Neuronal stem cell (in vitro differentiated cells): ENCODE measurements around the gene KLHL28.

Experiments
- DNase-seq: peaks from one replicate; pipeline ENCODE4 v3.0.0-alpha.2; 2013; ENCODE audit warnings: low spot score
- H2AFZ ChIP-seq: one replicate; pipeline ENCODE4 v1.6.1; 2013; ENCODE audit warnings: mild to moderate bottlenecking, low read length, inconsistent platforms
- H2AK5ac ChIP-seq: 2 replicates; pipeline ENCODE4 v1.6.1; 2013; ENCODE audit warnings: low read depth, mild to moderate bottlenecking, inconsistent platforms, low read length, moderate library complexity, mixed read lengths
- H2BK120ac ChIP-seq: 2 replicates; pipeline ENCODE4 v1.6.1; 2013; ENCODE audit warnings: low read depth, mild to moderate bottlenecking, inconsistent platforms, low read length, moderate library complexity, mixed read lengths
- H2BK12ac ChIP-seq: one replicate; pipeline ENCODE4 v1.6.1; 2013; ENCODE audit warnings: low read length, inconsistent platforms
- H2BK15ac ChIP-seq: 2 replicates; pipeline ENCODE4 v1.6.1; 2013; ENCODE audit warnings: mild to moderate bottlenecking, low read length, inconsistent platforms, mixed read lengths
- H2BK5ac ChIP-seq: one replicate; pipeline ENCODE4 v1.6.1; 2013; ENCODE audit warnings: inconsistent platforms, mild to moderate bottlenecking, low read length, moderate library complexity
- H3K14ac ChIP-seq: one replicate; pipeline ENCODE4 v1.6.1; 2013; ENCODE audit warnings: low read length, inconsistent platforms
- H3K18ac ChIP-seq: 2 replicates; pipeline ENCODE4 v1.6.1; 2013; ENCODE audit warnings: low read length, inconsistent platforms
- H3K23ac ChIP-seq: 2 replicates; pipeline ENCODE4 v1.6.1; 2013; ENCODE audit warnings: low read depth, mild to moderate bottlenecking, mixed read lengths, low read length, inconsistent platforms; ENCODE audit not compliant: poor library complexity
- H3K27ac ChIP-seq: replicated peaks from 3 replicates; pipeline ENCODE4 v1.5.1; 2013; ENCODE audit warnings: low read length, inconsistent platforms
- H3K27me3 ChIP-seq, 3 experiments: 2 replicates each; pipeline ENCODE4 v1.6.1; 2013; ENCODE audit warnings: low read length in 3 of 3, mild to moderate bottlenecking in 2 of 3, inconsistent platforms in 1 of 3, low read depth in 1 of 3, mixed read lengths in 1 of 3, moderate library complexity in 1 of 3; ENCODE audit not compliant: control insufficient read depth in 3 of 3, insufficient read depth in 3 of 3
- H3K36me3 ChIP-seq, 2 donors: replicated peaks in 1 of 2; 2 replicates each; pipeline ENCODE4 v1.6.1; 2013; ENCODE audit warnings: low read length in 2 of 2; ENCODE audit not compliant: control insufficient read depth in 2 of 2, insufficient read depth in 2 of 2
- H3K4ac ChIP-seq: 2 replicates; pipeline ENCODE4 v1.6.1; 2013; ENCODE audit warnings: inconsistent platforms, mild to moderate bottlenecking, low read length, moderate library complexity
- H3K4me1 ChIP-seq, 2 donors: 1 replicate in 1 of 2; 2 replicates in 1 of 2; pipeline ENCODE4 v1.6.1; 2013; ENCODE audit warnings: low read length in 2 of 2, low read depth in 1 of 2; ENCODE audit not compliant: control insufficient read depth in 2 of 2, insufficient read depth in 1 of 2
- H3K4me2 ChIP-seq: one replicate; pipeline ENCODE4 v1.6.1; 2013; ENCODE audit warnings: mild to moderate bottlenecking, low read length, inconsistent platforms; ENCODE audit not compliant: insufficient read depth, poor library complexity, severe bottlenecking
- H3K4me3 ChIP-seq, 2 donors: 2 replicates each; pipeline ENCODE4 v1.5.1; 2013; ENCODE audit warnings: low read length in 2 of 2, mild to moderate bottlenecking in 2 of 2, inconsistent platforms in 1 of 2, moderate library complexity in 1 of 2
- H3K79me1 ChIP-seq: one replicate; pipeline ENCODE4 v1.6.1; 2013; ENCODE audit warnings: low read depth, mild to moderate bottlenecking, inconsistent platforms, low read length, moderate library complexity
- H3K9ac ChIP-seq: one replicate; pipeline ENCODE4 v1.6.1; 2013; ENCODE audit warnings: mild to moderate bottlenecking, low read depth, low read length, inconsistent platforms; ENCODE audit not compliant: poor library complexity
- H3K9me3 ChIP-seq, 2 donors: replicated peaks in 1 of 2; 2 replicates each; pipeline versions ENCODE3 to v1.6.1; 2013; ENCODE audit warnings: low read length in 2 of 2, mild to moderate bottlenecking in 2 of 2, inconsistent platforms in 1 of 2, low read depth in 1 of 2, mixed read lengths in 1 of 2, moderate library complexity in 1 of 2; ENCODE audit not compliant: control insufficient read depth in 2 of 2, insufficient read depth in 1 of 2
- H4K8ac ChIP-seq: one replicate; pipeline ENCODE4 v1.6.1; 2013; ENCODE audit warnings: low read depth, mild to moderate bottlenecking, inconsistent platforms, low read length, moderate library complexity
- H4K91ac ChIP-seq: one replicate; pipeline ENCODE4 v1.6.1; 2013; ENCODE audit warnings: low read length, low read depth, mild to moderate bottlenecking, inconsistent platforms; ENCODE audit not compliant: poor library complexity
- WGBS, 2 donors: extraction: QIAGEN DNeasy Blood & Tissue Kit; methylation state at CpG; one replicate each; pipeline ENCODE4 v1.1.7; 2013; ENCODE audit warnings: missing lambda C conversion rate in 2 of 2, mixed read lengths in 1 of 2; ENCODE audit not compliant: insufficient read length in 2 of 2, insufficient replicate concordance in 1 of 2; ENCODE audit errors: extremely low coverage in 2 of 2; 5-methylcytosine and 5-hydroxymethylcytosine counted together

The KLHL28 gene

GRCh38 chr14:44981198-44981597 is 19.5 kb upstream of the KLHL28 start:
- H3K18ac ChIP-seq = no peak overlapping the region
- H3K9ac ChIP-seq = no peak overlapping the region
- H3K27ac ChIP-seq = no peak overlapping the region
- H3K4me1 ChIP-seq = no peaks in the 10 kb centered on the region
- H3K4me3 ChIP-seq = no peak overlapping the region
- H3K27me3 ChIP-seq = no peaks in the 10 kb centered on the region
- no peak overlapping the region for H3K23ac ChIP-seq
- H2BK120ac ChIP-seq = no peak overlapping the region
- no peaks in the 10 kb centered on the region for H3K36me3 ChIP-seq
- H3K4ac ChIP-seq = no peak overlapping the region
- no peak overlapping the region for H3K14ac ChIP-seq
- H2BK15ac ChIP-seq = no peak overlapping the region
- no peak overlapping the region for H2AFZ ChIP-seq
- H4K8ac ChIP-seq = no peak overlapping the region
- H3K9me3 ChIP-seq = no peaks in the 10 kb centered on the region
- no peak overlapping the region for H2AK5ac ChIP-seq
- no peak overlapping the region for H2BK5ac ChIP-seq
- H3K79me1 ChIP-seq = peaks cover 2% of the 10 kb centered on the region
- H4K91ac ChIP-seq = no peak overlapping the region
- no CpG with 5 or more reads among the region's 3 CpGs for WGBS, 2 donors
- no peak overlapping the region for H2BK12ac ChIP-seq
- no peak overlapping the region for H3K4me2 ChIP-seq
- DNase-seq = no peak

GRCh38 chr14:44979740-44980356 is 18.1 kb upstream of the KLHL28 start:
- Histone ChIP-seq H4K91ac (no peak overlapping the region), H3K79me1 (peaks cover 4% of the 10 kb centered on the region), H3K18ac (no peak overlapping the region), H3K36me3 (no peaks in the 10 kb centered on the region), H3K27me3 (no peaks in the 10 kb centered on the region), H3K4me2 (no peak overlapping the region), H4K8ac (no peak overlapping the region), H3K14ac (no peak overlapping the region), H3K9ac (no peak overlapping the region), H2BK12ac (no peak overlapping the region), H2BK5ac (no peak overlapping the region), H2AK5ac (no peak overlapping the region), H2AFZ (no peak overlapping the region), H2BK15ac (no peak overlapping the region), H3K4me1 (no peaks in the 10 kb centered on the region), H3K27ac (no peak overlapping the region), H3K9me3 (no peaks in the 10 kb centered on the region), H3K23ac (no peak overlapping the region), H3K4me3 (no peak overlapping the region), H3K4ac (no peak overlapping the region), H2BK120ac (no peak overlapping the region)
- no peak for DNase-seq

GRCh38 chr14:44979273-44979672 is 17.5 kb upstream of the KLHL28 start:
- Histone ChIP-seq H2BK12ac (no peak overlapping the region), H3K23ac (no peak overlapping the region), H3K27me3 (no peaks in the 10 kb centered on the region), H3K36me3 (no peaks in the 10 kb centered on the region), H2AFZ (no peak overlapping the region), H3K27ac (no peak overlapping the region), H2BK120ac (no peak overlapping the region), H2AK5ac (no peak overlapping the region), H3K4me1 (no peaks in the 10 kb centered on the region), H3K79me1 (peaks cover 4% of the 10 kb centered on the region), H3K4me2 (no peak overlapping the region), H3K4me3 (no peak overlapping the region), H2BK5ac (no peak overlapping the region), H3K9ac (no peak overlapping the region), H4K8ac (no peak overlapping the region), H2BK15ac (no peak overlapping the region), H3K9me3 (no peaks in the 10 kb centered on the region), H3K4ac (no peak overlapping the region), H3K14ac (no peak overlapping the region), H4K91ac (no peak overlapping the region), H3K18ac (no peak overlapping the region)
- WGBS, 2 donors = no CpG with 5 or more reads among the region's 2 CpGs
- no peak for DNase-seq

GRCh38 chr14:44971459-44971858 is 9.7 kb upstream of the KLHL28 start:
- H3K4me1 ChIP-seq = peaks cover 0 to 5% of the 10 kb centered on the region in 2 donors
- no peak overlapping the region for H2AFZ ChIP-seq
- peaks cover 0 to 22% of the 10 kb centered on the region in 2 donors for H3K36me3 ChIP-seq
- no peak overlapping the region for H2BK120ac ChIP-seq
- no peak overlapping the region for H3K4me3 ChIP-seq
- H3K27ac ChIP-seq = no peak overlapping the region
- WGBS, 2 donors = no CpG with 5 or more reads among the region's 4 CpGs
- H4K91ac ChIP-seq = no peak overlapping the region
- no peak overlapping the region for H3K4ac ChIP-seq
- H3K9me3 ChIP-seq = peaks cover 0 to 45% of the 10 kb centered on the region in 2 donors
- H4K8ac ChIP-seq = no peak overlapping the region
- no peak overlapping the region for H3K4me2 ChIP-seq
- no peak overlapping the region for H3K14ac ChIP-seq
- H2BK12ac ChIP-seq = no peak overlapping the region
- H2BK5ac ChIP-seq = no peak overlapping the region
- H3K27me3 ChIP-seq = no peaks in the 10 kb centered on the region
- H3K79me1 ChIP-seq = peaks cover 2% of the 10 kb centered on the region
- DNase-seq = no peak
- H3K18ac ChIP-seq = no peak overlapping the region
- H2AK5ac ChIP-seq = no peak overlapping the region
- no peak overlapping the region for H2BK15ac ChIP-seq
- no peak overlapping the region for H3K23ac ChIP-seq
- no peak overlapping the region for H3K9ac ChIP-seq
